ENCODE results near the gene CLTRN. TPM values are rescaled to one million over a fixed set of nuclear protein-coding genes. Genes with fewer than 3 reads are reported as not detected.

The CLTRN gene
- total and polyA plus RNA-seq, 2 of the 13 experiments (the other 11 are each of a cell fraction or from before 2014, with no cell fraction given): 0.37 to 0.53 TPM

DNA sequence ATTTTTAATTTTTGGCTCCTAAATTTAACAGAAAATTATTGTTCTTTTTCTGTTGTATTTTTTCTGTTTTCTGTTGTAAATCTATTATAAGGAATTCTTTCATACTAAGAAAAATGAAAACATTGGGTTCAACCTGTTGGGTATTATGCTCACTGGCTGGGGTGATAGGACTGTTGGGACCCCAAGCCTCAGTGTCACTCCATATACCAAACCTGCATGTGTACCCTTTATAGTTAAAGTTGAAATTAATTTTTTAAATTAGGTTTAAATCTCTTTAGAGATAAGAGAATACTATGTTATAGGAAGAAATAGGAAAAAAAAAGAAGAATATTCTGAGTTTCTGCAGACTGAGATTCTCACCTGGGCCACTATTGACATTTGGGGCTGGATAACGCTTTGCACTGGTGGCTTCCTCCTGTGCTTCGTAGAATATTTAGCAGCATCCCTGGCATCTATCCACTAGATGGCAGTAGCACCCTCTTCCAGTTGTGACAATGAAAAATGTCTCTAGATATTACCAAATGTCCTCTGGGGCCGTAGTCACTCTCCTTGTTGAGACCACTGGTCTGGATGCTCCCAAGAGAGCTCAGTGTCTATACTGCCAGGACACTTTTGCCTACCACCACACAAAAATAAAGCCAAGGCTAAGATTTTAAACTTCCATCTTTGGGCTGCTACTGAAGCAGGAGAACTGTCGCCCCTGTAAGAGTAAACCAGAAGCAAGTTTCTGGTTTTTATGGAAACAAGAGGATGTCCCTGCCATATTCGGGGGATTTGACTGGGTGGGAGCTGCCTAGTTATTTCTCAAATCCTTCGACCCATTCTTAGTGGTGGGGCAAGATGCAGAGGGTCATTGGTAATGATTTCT is 22.4 kb upstream of the CLTRN start:
- H2AFZ ChIP-seq (ENCODE audit: low read length): no peak overlapping the region
- DNase-seq (ENCODE audit: low spot score) (peak; percentile 46), FAIRE-seq (peak; percentile 8), ATAC-seq (peak; percentile 80)
- no peak overlapping the region for H3K4me3 ChIP-seq (replicated peaks in 1 of 3; ENCODE audit: insufficient read depth in 1 of 3, low read depth in 2 of 3, low read length in 3 of 3)
- H3K4me2 ChIP-seq (ENCODE audit: low read depth, low read length): no peak overlapping the region
- intact Hi-C loops (cut with micrococcal nuclease; ENCODE audit: unreplicated experiment): loop anchor here (5.0 to 10.0 kb wide), 2 partner anchors 168 to 285 kb away; partner anchors contain the start of gene AP1S2
- H3K27ac ChIP-seq (ENCODE audit: extremely low read length, insufficient read depth, low read length): no peak overlapping the region
- H4K20me1 ChIP-seq (ENCODE audit: insufficient read depth, low read length): 0 out of 2 replicates have a peak, but pooled peaks cover 2% of the 10 kb centered on the region
- 0 out of 2 replicates have a peak, but pooled peaks have one; percentile 23 for TF ChIP-seq RAD21 (CRISPR knock-in tag; IDR thresholded peaks at IDR 0.05)
- TF ChIP-seq, protein P1, sequence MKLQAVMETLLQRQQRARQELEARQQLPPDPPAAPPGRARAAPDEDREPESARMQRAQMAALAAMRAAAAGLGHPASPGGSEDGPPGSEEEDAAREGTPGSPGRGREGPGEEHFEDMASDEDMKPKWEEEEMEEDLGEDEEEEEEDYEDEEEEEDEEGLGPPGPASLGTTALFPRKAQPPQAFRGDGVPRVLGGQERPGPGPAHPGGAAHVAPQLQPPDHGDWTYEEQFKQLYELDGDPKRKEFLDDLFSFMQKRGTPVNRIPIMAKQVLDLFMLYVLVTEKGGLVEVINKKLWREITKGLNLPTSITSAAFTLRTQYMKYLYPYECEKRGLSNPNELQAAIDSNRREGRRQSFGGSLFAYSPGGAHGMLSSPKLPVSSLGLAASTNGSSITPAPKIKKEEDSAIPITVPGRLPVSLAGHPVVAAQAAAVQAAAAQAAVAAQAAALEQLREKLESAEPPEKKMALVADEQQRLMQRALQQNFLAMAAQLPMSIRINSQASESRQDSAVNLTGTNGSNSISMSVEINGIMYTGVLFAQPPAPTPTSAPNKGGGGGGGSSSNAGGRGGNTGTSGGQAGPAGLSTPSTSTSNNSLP (IDR thresholded peaks at IDR 0.05; ENCODE audit: low read depth, low read length): 0 out of 2 replicates have a peak, but pooled peaks have one; percentile 11
- TF ChIP-seq TEAD3 (CRISPR knock-in tag; optimal IDR thresholded peaks at IDR 0.05; ENCODE audit: borderline replicate concordance): peak; percentile 27
- TF ChIP-seq HNRNPUL1 (IDR thresholded peaks at IDR 0.05; ENCODE audit: low read depth, low read length): no peak
- TF ChIP-seq SMC3 (IDR thresholded peaks at IDR 0.05; ENCODE audit: low read length): peak; percentile 29; the same call in 1 of the 2 replicates
- no peak for TF ChIP-seq FOXA1 (IDR thresholded peaks at IDR 0.05)
- TF ChIP-seq FOXA1 (CRISPR knock-in tag; IDR thresholded peaks at IDR 0.05): 0 out of 2 replicates have a peak, but pooled peaks have one; percentile 26
- TF ChIP-seq CTCF (CRISPR knock-in tag; IDR thresholded peaks at IDR 0.05): peak; percentile 72
- peak; percentile 49 for TF ChIP-seq STAG1 (CRISPR knock-in tag; IDR thresholded peaks at IDR 0.05)
- TF ChIP-seq, protein P2, sequence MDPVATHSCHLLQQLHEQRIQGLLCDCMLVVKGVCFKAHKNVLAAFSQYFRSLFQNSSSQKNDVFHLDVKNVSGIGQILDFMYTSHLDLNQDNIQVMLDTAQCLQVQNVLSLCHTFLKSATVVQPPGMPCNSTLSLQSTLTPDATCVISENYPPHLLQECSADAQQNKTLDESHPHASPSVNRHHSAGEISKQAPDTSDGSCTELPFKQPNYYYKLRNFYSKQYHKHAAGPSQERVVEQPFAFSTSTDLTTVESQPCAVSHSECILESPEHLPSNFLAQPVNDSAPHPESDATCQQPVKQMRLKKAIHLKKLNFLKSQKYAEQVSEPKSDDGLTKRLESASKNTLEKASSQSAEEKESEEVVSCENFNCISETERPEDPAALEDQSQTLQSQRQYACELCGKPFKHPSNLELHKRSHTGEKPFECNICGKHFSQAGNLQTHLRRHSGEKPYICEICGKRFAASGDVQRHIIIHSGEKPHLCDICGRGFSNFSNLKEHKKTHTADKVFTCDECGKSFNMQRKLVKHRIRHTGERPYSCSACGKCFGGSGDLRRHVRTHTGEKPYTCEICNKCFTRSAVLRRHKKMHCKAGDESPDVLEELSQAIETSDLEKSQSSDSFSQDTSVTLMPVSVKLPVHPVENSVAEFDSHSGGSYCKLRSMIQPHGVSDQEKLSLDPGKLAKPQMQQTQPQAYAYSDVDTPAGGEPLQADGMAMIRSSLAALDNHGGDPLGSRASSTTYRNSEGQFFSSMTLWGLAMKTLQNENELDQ (CRISPR knock-in tag; IDR thresholded peaks at IDR 0.05; ENCODE audit: borderline replicate concordance): no peak
- no peak overlapping the region for H3K9ac ChIP-seq (ENCODE audit: insufficient read depth, low read depth, low read length)
- POLR2A ChIA-PET: no interaction called here
- H3K36me3 ChIP-seq (replicated peaks in 1 of 2; ENCODE audit: control insufficient read depth in 1 of 2, insufficient read depth in 2 of 2, low read length in 2 of 2): peaks cover 0 to 12% of the 10 kb centered on the region in 2 experiments; a peak in 2 of 5 replicates
- H3K4me1 ChIP-seq (ENCODE audit: insufficient read depth, low read length): no peaks in the 10 kb centered on the region
- in situ Hi-C loops (cut with HindIII; ENCODE audit: extremely low pct_ligation_motif_present, low pct_unique_long_range_greater_than_20kb): loop anchor here (25.0 kb wide), 1 partner anchor 350 kb away; the partner anchor contains the start of gene PIGA
- no peaks in the 10 kb centered on the region for H3K27me3 ChIP-seq (ENCODE audit: control insufficient read depth in 1 of 2, insufficient read depth in 2 of 2, low read length in 2 of 2)
- no peaks in the 10 kb centered on the region for H3K9me3 ChIP-seq (ENCODE audit: low read length)
- H3K79me2 ChIP-seq (ENCODE audit: insufficient read depth, low read length): peaks cover 1% of the 10 kb centered on the region
- no TSS peak for BruUV-seq (replicated peaks)
- 45% methylated on average over 6 of the region's 6 CpGs for WGBS (ENCODE audit: low lambda C conversion rate)
- CTCF ChIA-PET (ENCODE audit: low intra/inter-chr PET ratio, low total read pairs): no interaction called here

Data from HepG2 (cell line).